Muscle of back (tissue), 11 donors: Measurements from ENCODE around the gene FHIT. TPM values are rescaled to one million over a fixed set of nuclear protein-coding genes. Genes with fewer than 3 reads are reported as not detected.
"Not testable (repeated sequence)": the region's sequence is repeated elsewhere in the genome, so short reads cannot be mapped to it uniquely, and the experiment has no call there.

ENCODE experiments used
- DNase-seq, 3 donors: peaks; one replicate each; pipeline versions ENCODE4 v3.0.0 to v3.0.0-alpha.2; 2013
- polyA plus RNA-seq, 10 donors: library from polyadenylated mRNA; unstranded; fragments of 120-200 nt; gene quantifications; one replicate each; pipeline ENCODE4 v1.2.1, GENCODE V29; 2013; ENCODE audit not compliant: insufficient read length in 10 of 10

FHIT gene
- polyA plus RNA-seq, 10 donors = 4.2 to 8.0 (median 5.8) TPM

- DNase-seq = no peak
These were observed 677.0 kb downstream of the FHIT start for GRCh38 chr3:60574046-60574769.

- DNase-seq = peak in 1 of 3 donors; percentile 35
These were observed 677.8 kb downstream of the FHIT start for GRCh38 chr3:60573494-60573893.

GRCh38 chr3:60571511-60571910 lies 679.7 kb downstream of the FHIT start:
- no peak for DNase-seq

GRCh38 chr3:60557122-60557521 lies 694.1 kb downstream of the FHIT start:
- DNase-seq = no peak

- DNase-seq = peak in 1 of 3 donors; percentile 11
These were observed 695.4 kb downstream of the FHIT start for GRCh38 chr3:60555686-60556354.

- DNase-seq = no peak
These were observed 698.1 kb downstream of the FHIT start for GRCh38 chr3:60553144-60553543.

- no peak for DNase-seq
These were observed 698.7 kb downstream of the FHIT start for GRCh38 chr3:60552581-60552980.

- no peak for DNase-seq
These were observed 699.6 kb downstream of the FHIT start for GRCh38 chr3:60551455-60552209.

- no peak for DNase-seq
These were observed 701.4 kb downstream of the FHIT start for GRCh38 chr3:60549863-60550262.

- peak in 1 of 3 donors; percentile 4 for DNase-seq
These were observed 708.3 kb downstream of the FHIT start for GRCh38 chr3:60542995-60543394.

GRCh38 chr3:60539394-60539793 lies 711.9 kb downstream of the FHIT start:
- DNase-seq = not testable (repeated sequence)

GRCh38 chr3:60536420-60536819 lies 714.8 kb downstream of the FHIT start:
- no peak for DNase-seq

- DNase-seq = no peak
These were observed 719.5 kb downstream of the FHIT start for GRCh38 chr3:60531759-60532158.

GRCh38 chr3:60528651-60529050 lies 722.6 kb downstream of the FHIT start:
- no peak for DNase-seq

- DNase-seq = no peak
These were observed 727.7 kb downstream of the FHIT start for GRCh38 chr3:60523536-60523935.

- DNase-seq = no peak
These were observed 734.1 kb downstream of the FHIT start for GRCh38 chr3:60517134-60517533.

GRCh38 chr3:60514866-60515265 lies 736.4 kb downstream of the FHIT start:
- DNase-seq = no peak

- no peak for DNase-seq
These were observed 737.1 kb downstream of the FHIT start for GRCh38 chr3:60514085-60514649.

GRCh38 chr3:60513241-60513640 lies 738.0 kb downstream of the FHIT start:
- DNase-seq = no peak

GRCh38 chr3:60512506-60512905 lies 738.7 kb downstream of the FHIT start:
- DNase-seq = no peak

- DNase-seq = no peak
These were observed 741.8 kb downstream of the FHIT start for GRCh38 chr3:60509471-60509870.

GRCh38 chr3:60504827-60505457 lies 746.3 kb downstream of the FHIT start:
- no peak for DNase-seq
